HepG2 (cell line): ENCODE results near the gene ATP2B2. TPM values are rescaled to one million over a fixed set of nuclear protein-coding genes. Genes with fewer than 3 reads are reported as not detected.

Experiments used
- CREBL2 ChIP-seq: sonication (generic); formaldehyde crosslinking; IDR thresholded peaks from 2 replicates; pipeline ENCODE4 v1.8.1; 2023; ENCODE audit warnings: missing genetic modification reagents, mild to moderate bottlenecking, borderline replicate concordance
- HNF1A ChIP-seq, 2 experiments: sonication (generic) in 1 of 2; formaldehyde crosslinking in 1 of 2; IDR thresholded peaks; 2 replicates each; pipeline versions ENCODE4 v1.4.0 to v1.6.1; 2016 to 2020; ENCODE audit warnings: borderline replicate concordance in 1 of 2, low read depth in 1 of 2, mild to moderate bottlenecking in 1 of 2, missing genetic modification reagents in 1 of 2
- MED13 ChIP-seq: sonication (generic); formaldehyde crosslinking; IDR thresholded peaks from 2 replicates; pipeline ENCODE4 v1.5.0; 2020; ENCODE audit warnings: missing genetic modification reagents
- MXI1 ChIP-seq: IDR thresholded peaks from 3 replicates; pipeline ENCODE4 v1.6.1; 2012; ENCODE audit warnings: low read depth, low read length, inconsistent platforms, borderline replicate concordance
- NAIF1 ChIP-seq: sonication (generic); formaldehyde crosslinking; IDR thresholded peaks from 2 replicates; pipeline ENCODE4 v1.5.0; 2020; ENCODE audit warnings: mild to moderate bottlenecking, missing genetic modification reagents, borderline replicate concordance
- NR2F1 ChIP-seq, 2 experiments: fragments of 450-650 bp in 1 of 2; formaldehyde crosslinking in 1 of 2; IDR thresholded peaks; 2 replicates each; pipeline versions ENCODE4 v1.5.0 to v1.6.1; 2016 to 2020; ENCODE audit warnings: mild to moderate bottlenecking in 1 of 2, missing compliant biosample characterization in 1 of 2, missing genetic modification reagents in 1 of 2, moderate library complexity in 1 of 2
- RNF2 ChIP-seq: fragments of 450-650 bp; conservative IDR thresholded peaks from 2 replicates; pipeline ENCODE4 v1.6.1; 2016; ENCODE audit warnings: low read depth
- SNRNP70 ChIP-seq: fragments of 200-400 bp; formaldehyde crosslinking; IDR thresholded peaks from 2 replicates; pipeline ENCODE4 v1.6.1; 2017; ENCODE audit warnings: mild to moderate bottlenecking, low read depth, low read length, moderate library complexity
- SSRP1 ChIP-seq: IDR thresholded peaks from 2 replicates; pipeline ENCODE4 v1.6.1; 2016; ENCODE audit warnings: control low read depth
- TCF7L2 ChIP-seq: IDR thresholded peaks from 2 replicates; pipeline ENCODE4 v1.6.1; 2011; ENCODE audit warnings: mild to moderate bottlenecking, low read depth, low read length, moderate library complexity
- ZNF441 ChIP-seq: sonication (generic); formaldehyde crosslinking; IDR thresholded peaks from 2 replicates; pipeline ENCODE4 v1.7.0; 2021; ENCODE audit warnings: missing genetic modification reagents, borderline replicate concordance
- ZNF451 ChIP-seq: sonication (generic); formaldehyde crosslinking; IDR thresholded peaks from 2 replicates; pipeline ENCODE4 v1.5.0; 2020; ENCODE audit warnings: mild to moderate bottlenecking, missing genetic modification reagents
- ZNF558 ChIP-seq: sonication (generic); formaldehyde crosslinking; IDR thresholded peaks from 2 replicates; pipeline ENCODE4 v1.9.0; 2022; ENCODE audit warnings: mild to moderate bottlenecking, missing genetic modification reagents, borderline replicate concordance
- ZNF749 ChIP-seq: sonication (generic); formaldehyde crosslinking; IDR thresholded peaks from 2 replicates; pipeline ENCODE4 v1.8.0; 2022; ENCODE audit warnings: mild to moderate bottlenecking, missing genetic modification reagents, moderate library complexity, borderline replicate concordance
- ZNF790 ChIP-seq: sonication (generic); formaldehyde crosslinking; IDR thresholded peaks from 2 replicates; pipeline ENCODE4 v1.8.0; 2022; ENCODE audit warnings: missing genetic modification reagents, mild to moderate bottlenecking, borderline replicate concordance
- ZNF891 ChIP-seq: sonication (generic); formaldehyde crosslinking; IDR thresholded peaks from 2 replicates; pipeline ENCODE4 v1.5.0; 2020; ENCODE audit warnings: mild to moderate bottlenecking, missing genetic modification reagents
- polyA plus RNA-seq, 8 experiments: library from polyadenylated mRNA; depleted of rRNA in 3 of 8; stranded (reverse) in 7 of 8; unstranded in 1 of 8; fragments of >200 nt; fragmentation: Illumina TruSeq in 4 of 8; extraction: Trizol in 4 of 8; gene quantifications; 2 replicates each; pipeline versions ENCODE4 v1.2.1 to v1.2.3, GENCODE V29; 2011 to 2016; ENCODE audit warnings: low read depth in 4 of 8, missing spikeins in 1 of 8, mixed read lengths in 1 of 8; ENCODE audit not compliant: insufficient read depth in 1 of 8
- total RNA-seq, 5 experiments: library from RNA; depleted of rRNA; stranded (reverse); fragments of >200 nt; fragmentation: Illumina TruSeq; extraction: Trizol; gene quantifications; 2 replicates each; pipeline ENCODE4 v1.2.3, GENCODE V29; 2016; ENCODE audit warnings: low read depth in 1 of 5
- TF ChIP-seq, protein P1 (sequence below): sonication (generic); formaldehyde crosslinking; IDR thresholded peaks from 2 replicates; pipeline ENCODE4 v1.4.0; 2020; ENCODE audit warnings: missing genetic modification reagents
- TF ChIP-seq, protein P2 (sequence below): sonication (generic); formaldehyde crosslinking; IDR thresholded peaks from 2 replicates; pipeline ENCODE4 v1.4.0; 2020; ENCODE audit warnings: missing genetic modification reagents, borderline replicate concordance

The ATP2B2 gene
- total and polyA plus RNA-seq, 2 of the 13 experiments (the other 11 are each of a cell fraction or from before 2014, with no cell fraction given), result 1.5 to 2.3 TPM

GRCh38 chr3:10508619-10509260, 3.4 kb upstream of the ATP2B2 start (continued):
- TF ChIP-seq NR2F1 (CRISPR knock-in tag; IDR thresholded peaks at IDR 0.05) (peak; percentile 96 to 98), TCF7L2 (no peak), RNF2 (no peak), CREBL2 (no peak), SNRNP70 (no peak), MED13 (CRISPR knock-in tag) (peak; percentile 51; the same call in 1 of the 2 replicates), ZNF891 (peak; percentile 40; the same call in 1 of the 2 replicates), MXI1 (peak; percentile 60; the same call in 1 of the 3 replicates), ZNF441 (CRISPR knock-in tag) (peak; percentile 92), ZNF558 (peak; percentile 82; the same call in 1 of the 2 replicates), ZNF749 (CRISPR knock-in tag) (peak; percentile 87; the same call in 1 of the 2 replicates), ZNF790 (CRISPR knock-in tag) (no peak; the same call in 1 of the 2 replicates), NAIF1 (no peak), SSRP1 (peak; percentile 87; the same call in 1 of the 2 replicates), ZNF451 (peak; percentile 56; the same call in 1 of the 2 replicates), HNF1A (IDR thresholded peaks at IDR 0.05; ENCODE audit: low read depth) (peak; percentile 72), HNF1A (CRISPR knock-in tag; IDR thresholded peaks at IDR 0.05; ENCODE audit: borderline replicate concordance) (peak; percentile 81; the same call in 1 of the 2 replicates)
- TF ChIP-seq, protein P1, sequence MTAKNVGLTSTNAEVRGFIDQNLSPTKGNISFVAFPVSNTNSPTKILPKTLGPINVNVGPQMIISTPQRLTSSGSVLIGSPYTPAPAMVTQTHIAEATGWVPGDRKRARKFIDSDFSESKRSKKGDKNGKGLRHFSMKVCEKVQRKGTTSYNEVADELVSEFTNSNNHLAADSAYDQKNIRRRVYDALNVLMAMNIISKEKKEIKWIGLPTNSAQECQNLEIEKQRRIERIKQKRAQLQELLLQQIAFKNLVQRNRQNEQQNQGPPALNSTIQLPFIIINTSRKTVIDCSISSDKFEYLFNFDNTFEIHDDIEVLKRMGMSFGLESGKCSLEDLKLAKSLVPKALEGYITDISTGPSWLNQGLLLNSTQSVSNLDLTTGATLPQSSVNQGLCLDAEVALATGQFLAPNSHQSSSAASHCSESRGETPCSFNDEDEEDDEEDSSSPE, result peak; percentile 47; the same call in 1 of the 2 replicates
- TF ChIP-seq, protein P2, sequence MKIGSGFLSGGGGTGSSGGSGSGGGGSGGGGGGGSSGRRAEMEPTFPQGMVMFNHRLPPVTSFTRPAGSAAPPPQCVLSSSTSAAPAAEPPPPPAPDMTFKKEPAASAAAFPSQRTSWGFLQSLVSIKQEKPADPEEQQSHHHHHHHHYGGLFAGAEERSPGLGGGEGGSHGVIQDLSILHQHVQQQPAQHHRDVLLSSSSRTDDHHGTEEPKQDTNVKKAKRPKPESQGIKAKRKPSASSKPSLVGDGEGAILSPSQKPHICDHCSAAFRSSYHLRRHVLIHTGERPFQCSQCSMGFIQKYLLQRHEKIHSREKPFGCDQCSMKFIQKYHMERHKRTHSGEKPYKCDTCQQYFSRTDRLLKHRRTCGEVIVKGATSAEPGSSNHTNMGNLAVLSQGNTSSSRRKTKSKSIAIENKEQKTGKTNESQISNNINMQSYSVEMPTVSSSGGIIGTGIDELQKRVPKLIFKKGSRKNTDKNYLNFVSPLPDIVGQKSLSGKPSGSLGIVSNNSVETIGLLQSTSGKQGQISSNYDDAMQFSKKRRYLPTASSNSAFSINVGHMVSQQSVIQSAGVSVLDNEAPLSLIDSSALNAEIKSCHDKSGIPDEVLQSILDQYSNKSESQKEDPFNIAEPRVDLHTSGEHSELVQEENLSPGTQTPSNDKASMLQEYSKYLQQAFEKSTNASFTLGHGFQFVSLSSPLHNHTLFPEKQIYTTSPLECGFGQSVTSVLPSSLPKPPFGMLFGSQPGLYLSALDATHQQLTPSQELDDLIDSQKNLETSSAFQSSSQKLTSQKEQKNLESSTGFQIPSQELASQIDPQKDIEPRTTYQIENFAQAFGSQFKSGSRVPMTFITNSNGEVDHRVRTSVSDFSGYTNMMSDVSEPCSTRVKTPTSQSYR (CRISPR knock-in tag), result peak; percentile 99
